NCI-H2227 (cell line): ENCODE results near the gene SLC22A4.

Source experiments
- DNase-seq: peaks from one replicate; lab custom pipeline; 2025; ENCODE audit not compliant: unreplicated experiment; lab: John Stamatoyannopoulos, UW

Gene SLC22A4

GRCh38 chr5:132293992-132294727, at the start of gene SLC22A4:
Gene SLC22A4, plus strand, starts transcription at chr5:132294394. Its CDS starts 223 bp downstream, at chr5:132294617.
- DNase-seq: peak; percentile 94

- no peak for DNase-seq
Observed at GRCh38 chr5:132245593-132245992, 48.6 kb upstream of the SLC22A4 start.

DNA sequence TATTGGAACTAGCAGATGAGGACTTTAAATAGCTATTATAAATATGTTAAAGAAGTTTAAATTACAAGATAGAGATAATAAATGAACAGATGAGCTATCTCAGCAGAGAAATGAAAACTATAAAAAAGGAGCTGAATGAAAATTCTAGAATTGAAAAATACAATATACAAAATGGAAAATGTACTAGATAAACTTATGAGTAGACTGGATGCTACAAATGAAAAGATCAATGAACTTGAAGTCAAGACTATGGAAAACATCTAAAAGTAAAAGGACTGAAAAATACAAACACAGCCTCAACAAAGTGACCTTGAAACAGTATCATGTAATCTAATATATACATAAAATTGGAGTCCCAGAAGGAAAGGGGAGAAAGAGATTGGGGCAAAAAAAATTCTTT, 47.4 kb upstream of the SLC22A4 start:
- DNase-seq: no peak

DNA sequence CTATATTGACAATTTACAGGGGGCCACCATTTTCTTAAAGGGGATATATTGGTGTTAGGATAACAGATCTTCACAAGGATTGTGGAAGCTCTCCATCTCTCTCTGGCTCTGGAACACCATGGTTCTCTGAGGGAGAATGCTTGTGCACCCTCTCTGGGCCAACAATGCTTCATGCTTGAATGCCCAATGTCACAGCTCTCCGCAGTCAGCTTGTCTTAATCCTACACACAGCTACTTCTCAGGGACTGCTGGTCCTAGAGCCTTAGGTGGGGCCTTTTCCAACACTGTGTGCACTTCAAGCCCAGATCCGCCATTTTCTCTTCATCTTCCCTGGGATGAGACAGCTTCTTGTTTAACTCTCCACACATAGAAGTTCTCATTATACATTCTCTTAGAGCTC, 43.6 kb upstream of the SLC22A4 start:
- no peak for DNase-seq

- no peak for DNase-seq
Observed at GRCh38 chr5:132251220-132251725, 42.9 kb upstream of the SLC22A4 start.

DNA sequence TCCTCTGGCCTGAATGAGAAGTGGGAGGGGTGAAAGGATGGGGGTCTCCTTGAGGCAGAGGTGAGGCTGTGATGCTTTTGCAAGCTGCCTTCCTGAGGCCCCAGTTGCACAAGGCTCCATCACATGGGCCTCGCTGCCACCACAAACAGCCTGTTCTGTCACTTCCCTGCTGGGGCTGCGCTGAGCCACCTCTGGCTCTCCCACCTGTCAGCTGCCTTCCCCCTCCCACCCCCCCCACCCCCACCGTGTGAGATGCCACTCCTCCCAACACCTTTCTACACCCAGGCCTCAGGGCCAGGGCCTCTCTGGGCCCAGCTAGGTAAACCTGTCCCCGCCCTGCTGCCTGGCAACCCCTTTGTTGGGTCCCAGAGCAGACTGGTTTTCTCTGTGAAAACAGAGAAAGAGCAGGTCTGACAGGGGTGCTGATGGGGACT, 41.2 kb upstream of the SLC22A4 start:
- DNase-seq: no peak

DNA sequence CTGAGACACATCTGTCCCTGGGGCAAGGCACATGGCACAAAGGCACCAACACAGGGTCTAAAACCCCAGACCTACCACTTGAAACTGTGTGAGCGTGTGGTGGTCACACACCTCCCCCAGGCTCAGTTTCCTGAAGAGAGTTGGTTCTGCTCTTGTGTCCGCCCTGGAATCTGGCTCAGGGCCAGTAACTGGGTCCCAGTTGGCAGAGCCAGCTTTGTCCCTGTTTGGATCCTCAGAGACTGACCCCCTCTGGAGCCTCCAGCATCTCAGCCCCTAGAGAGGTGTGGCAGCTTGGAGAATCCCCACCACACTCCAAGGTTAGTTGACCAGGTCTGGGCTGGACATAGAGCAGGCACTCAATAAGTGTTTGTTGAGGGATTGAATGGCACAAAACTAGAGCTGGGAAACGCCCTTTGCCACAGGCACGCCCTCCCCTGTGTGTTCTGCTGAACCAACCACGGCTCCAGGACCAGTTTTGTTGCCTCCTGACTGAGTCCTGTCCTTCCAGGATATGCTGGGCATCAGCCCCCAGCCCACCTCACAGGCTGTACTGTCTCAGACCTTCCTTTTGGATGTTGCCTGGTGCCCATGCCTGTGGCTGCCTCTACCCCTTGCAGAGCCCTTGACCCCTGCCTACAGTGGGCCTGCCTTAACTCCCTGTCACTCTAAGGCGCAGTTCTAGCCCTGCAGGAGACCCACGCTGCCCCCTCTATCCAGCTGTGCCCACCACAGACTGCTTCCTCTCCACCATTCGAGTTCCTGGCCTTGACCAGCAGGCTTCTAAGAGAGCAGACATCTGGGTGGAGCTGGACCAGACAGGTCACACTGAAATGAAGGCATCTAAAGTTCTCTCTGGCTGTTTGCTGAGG, 40.5 kb upstream of the SLC22A4 start:
- no peak for DNase-seq

DNA sequence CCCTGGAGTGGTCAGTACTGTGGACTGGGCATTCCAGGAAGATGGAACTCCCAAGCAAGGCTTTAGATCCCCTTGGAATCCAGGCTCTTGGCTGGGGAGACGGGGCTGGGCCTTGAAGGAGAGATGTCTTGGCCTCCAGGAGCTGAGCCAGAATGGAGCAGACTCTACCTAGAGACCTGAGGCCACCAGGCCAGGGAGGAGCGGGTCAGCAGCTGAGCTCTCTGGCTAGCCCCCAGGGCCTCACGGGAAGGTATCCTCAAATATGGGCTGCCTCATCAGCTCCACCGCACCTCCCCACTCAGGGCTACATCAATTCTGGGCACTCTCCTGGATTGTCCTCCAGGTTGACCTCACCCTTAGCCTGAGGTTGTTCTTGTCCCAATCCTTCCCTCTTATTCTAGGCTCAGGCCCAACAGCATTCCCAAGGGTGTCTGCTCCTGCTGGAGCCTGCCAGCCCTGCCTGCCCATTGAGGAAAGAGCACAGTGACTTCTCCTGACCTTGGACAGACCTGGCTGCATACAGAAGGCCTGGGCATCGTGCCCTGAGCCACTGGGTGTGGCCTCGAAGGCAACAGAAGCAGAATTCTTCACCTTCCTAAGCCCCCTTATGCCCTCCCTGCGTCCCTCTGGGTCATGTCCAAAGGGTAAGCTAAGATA, 39.7 kb upstream of the SLC22A4 start:
- no peak for DNase-seq

GRCh38 chr5:132256086-132256782, 38.0 kb upstream of the SLC22A4 start:
- DNase-seq: no peak

- no peak for DNase-seq
Observed at GRCh38 chr5:132256783-132257130, 37.4 kb upstream of the SLC22A4 start.

- DNase-seq: peak; percentile 69
Observed at GRCh38 chr5:132257131-132258101, 36.8 kb upstream of the SLC22A4 start, which contains the start of gene PDLIM4. Gene PDLIM4, plus strand, starts transcription at chr5:132257696. Its CDS starts 39 bp downstream, at chr5:132257735.

DNA sequence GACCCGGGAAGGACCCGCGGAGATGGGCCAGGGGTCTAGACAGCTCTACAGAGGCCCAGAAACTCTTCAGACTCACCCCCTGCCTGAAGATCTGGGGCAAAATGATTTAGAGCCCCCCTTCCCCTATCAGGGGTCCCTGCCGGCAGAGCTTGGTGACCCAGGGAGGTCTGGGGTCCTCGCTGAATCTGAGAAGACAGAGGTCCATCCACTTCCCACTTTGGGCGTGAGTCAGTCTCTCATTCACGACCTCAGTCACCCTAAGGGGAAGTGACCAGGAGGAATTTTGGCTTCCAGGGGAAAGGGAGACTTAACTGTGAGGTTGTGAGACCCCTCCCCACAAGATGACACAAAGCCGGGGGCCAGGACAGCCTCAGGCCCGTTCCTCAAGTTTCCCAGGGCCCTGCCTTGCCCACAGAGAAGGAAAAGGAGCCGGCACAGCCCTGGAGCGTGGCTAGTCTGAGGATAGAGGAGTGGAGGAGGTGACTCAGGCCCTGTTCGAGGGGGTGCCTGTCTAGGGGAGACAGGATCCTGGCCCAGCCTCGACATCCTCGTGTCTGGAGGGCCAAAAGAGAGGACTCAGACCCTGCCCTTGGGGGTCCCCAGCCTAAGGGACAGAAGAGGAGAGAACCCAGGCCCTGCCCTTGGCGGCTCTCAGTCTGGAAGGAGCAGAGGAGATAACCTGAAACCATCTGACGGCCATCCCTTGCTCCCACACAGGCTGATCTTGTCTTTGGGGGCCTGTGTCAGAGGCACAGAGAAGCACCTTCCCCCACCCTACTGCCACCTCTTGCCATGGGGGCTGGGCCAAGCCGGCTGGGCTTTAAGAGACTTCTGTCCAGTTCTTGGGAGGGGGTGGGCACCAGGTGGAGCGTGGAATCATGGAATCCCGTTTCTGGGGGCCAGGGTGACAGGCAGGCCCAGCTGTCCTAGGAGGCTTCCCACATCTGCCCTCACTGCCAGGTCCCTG, 35.8 kb upstream of the SLC22A4 start:
- no peak for DNase-seq

DNA sequence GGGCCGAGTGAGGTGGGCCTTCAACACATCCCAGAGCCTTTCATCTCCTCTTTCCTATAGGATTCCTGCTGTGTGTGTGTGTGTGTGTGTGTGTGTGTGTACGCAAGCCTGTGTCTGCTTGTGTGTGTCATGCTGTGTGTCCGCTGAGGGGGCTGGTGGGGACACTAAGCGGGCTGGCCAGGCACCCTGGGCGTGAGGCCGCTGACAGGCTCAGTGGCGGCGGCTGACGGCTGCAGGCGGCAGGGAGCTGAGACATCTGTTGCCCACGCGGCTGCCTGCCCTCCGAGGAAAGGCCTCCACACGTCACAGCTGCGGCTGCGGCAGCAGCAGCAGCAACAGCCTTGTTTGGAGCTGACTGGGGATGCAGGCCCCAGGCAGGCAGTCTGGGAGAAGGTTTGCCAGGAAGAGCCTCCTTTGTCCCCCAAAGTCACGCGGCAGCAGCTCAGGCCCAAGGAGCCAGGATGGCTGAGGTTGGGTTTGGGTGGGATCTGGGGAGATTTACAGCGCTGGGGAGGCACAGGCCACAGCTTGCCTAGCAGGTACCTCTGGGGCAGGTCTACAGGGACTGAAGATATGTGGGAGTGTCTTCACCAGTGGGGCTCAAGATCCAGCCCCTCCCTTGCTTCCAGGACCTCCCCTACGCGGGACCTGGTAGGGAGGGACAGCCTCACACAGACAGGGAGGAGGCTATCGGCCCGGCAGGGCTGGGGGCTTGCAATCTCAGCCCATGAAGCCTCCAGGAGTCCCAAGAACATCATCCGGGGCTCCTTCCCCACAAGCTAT, 34.9 kb upstream of the SLC22A4 start:
- DNase-seq: peak; percentile 43

- DNase-seq: no peak
Observed at GRCh38 chr5:132260051-132260450, 34.1 kb upstream of the SLC22A4 start.

GRCh38 chr5:132260714-132261551, 33.3 kb upstream of the SLC22A4 start:
- DNase-seq: no peak

DNA sequence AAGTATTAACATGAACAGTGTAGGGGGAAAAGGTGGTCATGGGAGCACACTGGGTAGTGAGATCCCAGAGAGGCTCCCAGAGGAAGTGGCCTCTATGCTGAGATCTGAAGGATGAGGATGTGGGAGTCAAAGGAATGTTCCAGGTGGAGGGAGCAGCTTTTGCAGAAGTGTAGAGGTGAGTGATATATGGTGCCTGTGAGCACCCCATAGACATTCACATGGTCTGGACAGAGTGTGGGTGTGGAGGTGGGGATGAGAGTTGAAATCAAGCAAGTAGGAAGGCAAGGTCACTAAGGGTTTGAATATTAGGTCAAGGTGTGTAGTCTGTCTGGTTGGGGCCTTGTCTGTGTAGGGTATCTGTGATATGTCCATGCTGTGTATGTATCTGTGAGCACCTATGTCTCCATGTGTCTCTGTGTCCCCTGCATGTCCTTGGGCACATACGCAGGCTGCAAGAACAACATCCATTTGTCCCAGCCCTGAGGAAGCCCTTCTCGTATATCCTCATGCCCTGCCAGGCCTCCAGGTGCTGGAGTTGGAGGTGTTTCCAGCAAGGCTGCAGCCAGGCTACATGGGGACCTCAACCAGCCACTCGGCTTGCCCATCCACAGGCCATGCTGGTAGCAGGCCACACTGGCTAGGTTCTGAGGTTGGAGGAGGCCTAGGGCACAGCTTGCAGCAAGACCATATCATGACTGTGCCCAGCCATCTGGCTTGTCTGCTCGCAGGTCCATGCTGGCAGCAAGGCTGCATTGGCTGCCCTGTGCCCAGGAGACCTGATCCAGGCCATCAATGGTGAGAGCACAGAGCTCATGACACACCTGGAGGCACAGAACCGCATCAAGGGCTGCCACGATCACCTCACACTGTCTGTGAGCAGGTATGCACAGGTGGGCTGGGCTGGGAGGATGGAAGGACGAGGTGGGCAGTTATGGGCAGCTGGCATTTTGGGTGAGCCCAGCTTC, 32.0 kb upstream of the SLC22A4 start:
- no peak for DNase-seq
